Thyroid gland (tissue), 4 donors: ENCODE data around the gene ZNF443.

ENCODE experiments used
- CTCF ChIP-seq, 6 experiments: fragments of 200-600 bp in 3 of 6; fragments of 450-650 bp in 3 of 6; sonication (generic) in 3 of 6; IDR thresholded peaks; one replicate each; pipeline ENCODE4 v1.5.1; 2016 to 2019; ENCODE audit warnings: antibody characterized with exemption in 6 of 6, mild to moderate bottlenecking in 2 of 6, inconsistent platforms in 1 of 6, moderate library complexity in 1 of 6
- POLR2A ChIP-seq, 2 donors: fragments of 450-650 bp; IDR thresholded peaks; one replicate each; pipeline ENCODE4 v1.6.1; 2017; ENCODE audit warnings: antibody characterized with exemption in 2 of 2, mild to moderate bottlenecking in 2 of 2, moderate library complexity in 1 of 2

- TF ChIP-seq CTCF (IDR thresholded peaks at IDR 0.05) (no peak), POLR2A (IDR thresholded peaks at IDR 0.05) (no peak)
Measured at GRCh38 chr19:12379732-12380443, 60.9 kb downstream of the ZNF443 start.
